Caco-2 (cell line): Measurements from ENCODE around the gene ZPLD1. TPM values are rescaled to one million over a fixed set of nuclear protein-coding genes. Genes with fewer than 3 reads are reported as not detected.

Experiments used
- BruUV-seq: library from RNA; stranded (reverse); fragments of 400-500 nt; replicated peaks from 2 replicates; lab custom pipeline; 2021; lab: Mats Ljungman, UMichigan
- CTCF ChIA-PET: fragments of 300-600 bp; sonication (Branson Sonifier 250); formaldehyde crosslinking; loops from one replicate; lab custom pipeline; 2022; ENCODE audit warnings: antibody characterized with exemption; lab: Charles Lee
- POLR2A ChIA-PET: fragments of 300-600 bp; sonication (Branson Sonifier 250); formaldehyde crosslinking; loops from one replicate; lab custom pipeline; 2022; ENCODE audit warnings: antibody characterized with exemption; lab: Charles Lee
- DNase-seq, 2 experiments: peaks; one replicate each; pipeline versions ENCODE4 v3.0.0 to v3.0.0-alpha.2; 2020 to 2022
- H3K27me3 ChIP-seq: replicated peaks from 2 replicates; pipeline ENCODE4 v1.6.0; 2011; ENCODE audit warnings: low read length; ENCODE audit not compliant: control insufficient read depth, insufficient read depth
- H3K36me3 ChIP-seq: 2 replicates; pipeline ENCODE4 v1.5.1; 2011; ENCODE audit warnings: low read length; ENCODE audit not compliant: control insufficient read depth, insufficient read depth
- H3K4me1 ChIP-seq: fragments of 250-450 bp; sonication (Bioruptor Pico); 2 replicates; pipeline ENCODE4 v1.5.1; 2020; ENCODE audit warnings: mild to moderate bottlenecking
- H3K4me3 ChIP-seq: 2 replicates; pipeline ENCODE4 v1.5.1; 2011; ENCODE audit warnings: low read depth, mild to moderate bottlenecking, control low read depth, low read length
- H3K9me3 ChIP-seq: fragments of 250-450 bp; sonication (Bioruptor Pico); 2 replicates; pipeline ENCODE4 v1.5.1; 2020; ENCODE audit warnings: mild to moderate bottlenecking, moderate library complexity
- H3K27ac Mint-ChIP-seq: one replicate; pipeline ENCODE4 v1.8.0; 2022; ENCODE audit warnings: mixed read lengths; ENCODE audit not compliant: unreplicated experiment
- H3K27me3 Mint-ChIP-seq: one replicate; pipeline ENCODE4 v1.8.0; 2022; ENCODE audit warnings: mixed read lengths; ENCODE audit not compliant: insufficient read depth, unreplicated experiment
- H3K36me3 Mint-ChIP-seq: one replicate; pipeline ENCODE4 v1.8.0; 2022; ENCODE audit warnings: mild to moderate bottlenecking, mixed read lengths; ENCODE audit not compliant: insufficient read depth, unreplicated experiment
- H3K4me1 Mint-ChIP-seq: one replicate; pipeline ENCODE4 v1.8.0; 2022; ENCODE audit warnings: low read depth, mixed read lengths; ENCODE audit not compliant: unreplicated experiment
- H3K4me3 Mint-ChIP-seq: one replicate; pipeline ENCODE4 v1.8.0; 2022; ENCODE audit warnings: mild to moderate bottlenecking, moderate library complexity, mixed read lengths; ENCODE audit not compliant: unreplicated experiment
- H3K9me3 Mint-ChIP-seq: one replicate; pipeline ENCODE4 v1.8.0; 2022; ENCODE audit warnings: mixed read lengths; ENCODE audit not compliant: unreplicated experiment
- intact Hi-C: fragments of 100-400 bp; cut with micrococcal nuclease; formaldehyde crosslinking; loops from one replicate; pipeline ENCODE4 v1.10.0; 2022; ENCODE audit not compliant: unreplicated experiment
- total RNA-seq: library from RNA; stranded (reverse); gene quantifications from 2 replicates; pipeline ENCODE4 v1.2.3, GENCODE V29; 2022
- TF ChIP-seq, protein P1 (sequence below), 2 experiments: fragments of 200-600 bp in 1 of 2; IDR thresholded peaks; 1 replicate in 1 of 2; 2 replicates in 1 of 2; pipeline versions ENCODE4 v1.5.1 to v1.8.0; 2011 to 2022; ENCODE audit warnings: antibody characterized with exemption in 1 of 2, control low read depth in 1 of 2, inconsistent platforms in 1 of 2, low read depth in 1 of 2, low read length in 1 of 2, mild to moderate bottlenecking in 1 of 2, moderate library complexity in 1 of 2; ENCODE audit not compliant: insufficient read depth in 1 of 2, severe bottlenecking in 1 of 2, unreplicated experiment in 1 of 2

Gene ZPLD1
- total RNA-seq, 1 experiment from 2014 or later, result not detected

DNA sequence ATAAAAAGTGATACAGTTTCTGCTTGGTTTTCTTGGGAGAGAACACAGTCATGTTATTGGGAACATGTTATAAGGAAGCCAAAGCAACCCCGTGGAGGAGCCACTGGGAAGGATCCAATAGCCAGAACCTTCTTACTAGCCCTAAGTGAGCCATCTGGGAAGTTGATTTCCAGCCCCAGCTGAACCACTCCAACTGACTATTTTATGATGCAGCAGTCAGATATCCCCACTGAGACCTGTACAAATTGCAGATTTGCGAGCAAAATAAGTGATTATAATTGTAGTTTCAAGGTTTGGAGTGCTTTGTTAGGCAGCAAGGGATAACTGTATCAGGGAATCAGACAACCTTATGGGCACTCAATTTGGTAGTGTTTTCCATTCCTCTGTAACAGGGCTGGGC, 43.3 kb upstream of the ZPLD1 start:
- Mint-ChIP-seq H3K4me1 (no peaks in the 10 kb centered on the region), H3K9me3 (no peaks in the 10 kb centered on the region), H3K27me3 (peaks cover 4% of the 10 kb centered on the region), H3K36me3 (no peaks in the 10 kb centered on the region), H3K4me3 (no peak overlapping the region), H3K27ac (no peak overlapping the region)
- no peaks in the 10 kb centered on the region for H3K4me1 ChIP-seq
- BruUV-seq, result no TSS peak
- no peak for DNase-seq
- no peaks in the 10 kb centered on the region for H3K27me3 ChIP-seq
- H3K36me3 ChIP-seq, result no peaks in the 10 kb centered on the region
- no peaks in the 10 kb centered on the region for H3K9me3 ChIP-seq
- CTCF ChIA-PET, result no interaction called here
- POLR2A ChIA-PET, result no interaction called here
- intact Hi-C loops, result no loop called here
- H3K4me3 ChIP-seq, result no peak overlapping the region
- TF ChIP-seq, protein P1, sequence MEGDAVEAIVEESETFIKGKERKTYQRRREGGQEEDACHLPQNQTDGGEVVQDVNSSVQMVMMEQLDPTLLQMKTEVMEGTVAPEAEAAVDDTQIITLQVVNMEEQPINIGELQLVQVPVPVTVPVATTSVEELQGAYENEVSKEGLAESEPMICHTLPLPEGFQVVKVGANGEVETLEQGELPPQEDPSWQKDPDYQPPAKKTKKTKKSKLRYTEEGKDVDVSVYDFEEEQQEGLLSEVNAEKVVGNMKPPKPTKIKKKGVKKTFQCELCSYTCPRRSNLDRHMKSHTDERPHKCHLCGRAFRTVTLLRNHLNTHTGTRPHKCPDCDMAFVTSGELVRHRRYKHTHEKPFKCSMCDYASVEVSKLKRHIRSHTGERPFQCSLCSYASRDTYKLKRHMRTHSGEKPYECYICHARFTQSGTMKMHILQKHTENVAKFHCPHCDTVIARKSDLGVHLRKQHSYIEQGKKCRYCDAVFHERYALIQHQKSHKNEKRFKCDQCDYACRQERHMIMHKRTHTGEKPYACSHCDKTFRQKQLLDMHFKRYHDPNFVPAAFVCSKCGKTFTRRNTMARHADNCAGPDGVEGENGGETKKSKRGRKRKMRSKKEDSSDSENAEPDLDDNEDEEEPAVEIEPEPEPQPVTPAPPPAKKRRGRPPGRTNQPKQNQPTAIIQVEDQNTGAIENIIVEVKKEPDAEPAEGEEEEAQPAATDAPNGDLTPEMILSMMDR (IDR thresholded peaks at IDR 0.05; ENCODE audit: insufficient read depth in 1 of 2, low read depth in 1 of 2, low read length in 1 of 2, severe bottlenecking in 1 of 2, unreplicated experiment in 1 of 2), result no peak

DNA sequence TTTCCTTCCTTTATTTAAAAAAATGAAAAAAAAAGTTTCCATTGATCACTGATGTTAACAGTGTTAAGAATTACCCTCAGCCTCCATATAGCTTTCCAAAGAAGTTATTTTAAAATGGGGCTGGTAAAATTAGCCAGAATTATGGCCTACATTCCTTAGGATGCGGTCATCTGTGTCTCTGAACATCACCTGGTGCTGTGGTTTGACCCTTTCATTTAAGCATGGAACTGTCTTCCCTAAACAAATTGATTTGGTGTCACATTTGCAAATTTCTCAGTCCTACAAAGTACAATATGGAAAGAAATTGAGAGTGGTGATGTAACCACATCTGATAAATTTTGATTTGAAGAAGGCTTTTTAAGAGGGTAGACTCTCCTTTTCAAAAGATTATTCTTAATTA, 40.3 kb upstream of the ZPLD1 start:
- H3K36me3 ChIP-seq, result no peaks in the 10 kb centered on the region
- no peaks in the 10 kb centered on the region for H3K9me3 ChIP-seq
- Mint-ChIP-seq H3K27me3 (no peaks in the 10 kb centered on the region), H3K27ac (no peak overlapping the region), H3K36me3 (no peaks in the 10 kb centered on the region), H3K4me1 (no peaks in the 10 kb centered on the region), H3K4me3 (no peak overlapping the region), H3K9me3 (no peaks in the 10 kb centered on the region)
- intact Hi-C loops, result no loop called here
- TF ChIP-seq, protein P1 (IDR thresholded peaks at IDR 0.05; ENCODE audit: insufficient read depth in 1 of 2, low read depth in 1 of 2, low read length in 1 of 2, severe bottlenecking in 1 of 2, unreplicated experiment in 1 of 2), result no peak
- H3K27me3 ChIP-seq, result no peaks in the 10 kb centered on the region
- BruUV-seq, result no TSS peak
- ChIA-PET POLR2A (no interaction called here), CTCF (no interaction called here)
- no peak for DNase-seq
- no peaks in the 10 kb centered on the region for H3K4me1 ChIP-seq
- H3K4me3 ChIP-seq, result no peak overlapping the region

DNA sequence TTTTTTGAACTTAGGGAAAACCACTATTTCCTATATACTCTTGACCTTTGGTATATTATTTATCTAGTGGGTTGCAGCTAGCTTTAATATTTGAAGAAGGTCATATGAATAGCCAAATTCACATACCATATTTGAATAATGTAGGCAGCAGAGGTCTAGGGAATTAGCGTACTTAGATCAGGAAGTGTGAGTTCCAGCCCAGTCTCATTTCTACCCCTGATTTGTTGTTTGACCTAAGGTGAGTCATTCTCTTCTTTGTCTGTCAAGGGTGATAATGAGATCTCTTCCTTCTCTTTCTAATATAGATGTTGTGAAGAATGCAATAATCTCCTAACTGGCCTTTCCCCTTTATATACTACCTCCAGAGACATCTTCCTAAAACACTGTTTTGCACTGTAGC, 36.6 kb upstream of the ZPLD1 start:
- no peaks in the 10 kb centered on the region for H3K4me1 ChIP-seq
- ChIA-PET POLR2A (interaction anchor here (0.7 kb wide), 1 partner anchor 9 kb away, joined by 3 read pairs; no protein-coding TSS in a partner anchor), CTCF (no interaction called here)
- H3K27me3 Mint-ChIP-seq, result peaks cover 3% of the 10 kb centered on the region
- no peak for DNase-seq
- H3K36me3 Mint-ChIP-seq, result no peaks in the 10 kb centered on the region
- TF ChIP-seq, protein P1 (IDR thresholded peaks at IDR 0.05; ENCODE audit: insufficient read depth in 1 of 2, low read depth in 1 of 2, low read length in 1 of 2, severe bottlenecking in 1 of 2, unreplicated experiment in 1 of 2), result no peak
- no peak overlapping the region for H3K4me3 Mint-ChIP-seq
- H3K9me3 ChIP-seq, result no peaks in the 10 kb centered on the region
- H3K4me1 Mint-ChIP-seq, result no peaks in the 10 kb centered on the region
- H3K36me3 ChIP-seq, result no peaks in the 10 kb centered on the region
- no peak overlapping the region for H3K27ac Mint-ChIP-seq
- no peaks in the 10 kb centered on the region for H3K9me3 Mint-ChIP-seq
- no peak overlapping the region for H3K4me3 ChIP-seq
- BruUV-seq, result no TSS peak
- H3K27me3 ChIP-seq, result no peaks in the 10 kb centered on the region
- intact Hi-C loops, result no loop called here
